DOHH2 (cell line): Measurements from ENCODE around the gene EID2B.

Source experiments
- H3F3A ChIP-seq: fragments of 200-600 bp; sonication (generic), shearing (Covaris generic); 2 replicates; pipeline ENCODE4 v1.6.0; 2016; ENCODE audit warnings: antibody characterized with exemption, mild to moderate bottlenecking; ENCODE audit not compliant: control insufficient read depth, insufficient read depth
- H3K27ac ChIP-seq: fragments of 200-600 bp; sonication (generic); 2 replicates; pipeline ENCODE4 v1.5.1; 2014; ENCODE audit warnings: low read depth, mild to moderate bottlenecking, low read length, moderate library complexity
- H3K27me3 ChIP-seq: fragments of 200-600 bp; sonication (generic); 2 replicates; pipeline ENCODE4 v1.6.1; 2014; ENCODE audit warnings: mild to moderate bottlenecking, low read length, mixed read lengths; ENCODE audit not compliant: control insufficient read depth
- H3K36me3 ChIP-seq: fragments of 200-600 bp; sonication (generic); 2 replicates; pipeline ENCODE4 v1.6.1; 2014; ENCODE audit warnings: mild to moderate bottlenecking, low read length, moderate library complexity, mixed read lengths; ENCODE audit not compliant: control insufficient read depth
- H3K4me1 ChIP-seq: fragments of 200-600 bp; sonication (generic); 2 replicates; pipeline ENCODE4 v1.6.1; 2014; ENCODE audit warnings: mild to moderate bottlenecking, low read length, mixed read lengths; ENCODE audit not compliant: control insufficient read depth
- H3K4me2 ChIP-seq: fragments of 200-600 bp; sonication (generic); 2 replicates; pipeline ENCODE4 v1.6.0; 2014; ENCODE audit warnings: mild to moderate bottlenecking, low read length, moderate library complexity
- H3K4me3 ChIP-seq: fragments of 200-600 bp; sonication (generic); 2 replicates; pipeline ENCODE4 v1.5.1; 2014; ENCODE audit warnings: mild to moderate bottlenecking, low read length, mixed read lengths
- H3K79me2 ChIP-seq: fragments of 200-600 bp; sonication (generic); 2 replicates; pipeline ENCODE4 v1.6.1; 2014; ENCODE audit warnings: mild to moderate bottlenecking, low read length, mixed read lengths; ENCODE audit not compliant: control insufficient read depth
- H3K9me2 ChIP-seq: fragments of 200-600 bp; sonication (generic); replicated peaks from 2 replicates; pipeline ENCODE4 v1.6.1; 2014; ENCODE audit warnings: mild to moderate bottlenecking, low read length, mixed read lengths; ENCODE audit not compliant: control insufficient read depth
- H3K9me3 ChIP-seq: fragments of 200-600 bp; sonication (generic); 2 replicates; pipeline ENCODE4 v1.6.1; 2014; ENCODE audit warnings: antibody characterized with exemption, low read length, mixed read lengths; ENCODE audit not compliant: control insufficient read depth, insufficient read depth
- H4K20me1 ChIP-seq: fragments of 200-600 bp; sonication (generic); 2 replicates; pipeline ENCODE4 v1.6.0; 2014; ENCODE audit warnings: low read depth, mild to moderate bottlenecking, antibody characterized with exemption, low read length, moderate library complexity; ENCODE audit not compliant: control insufficient read depth, insufficient read depth
- CTCF ChIP-seq: fragments of 200-600 bp; sonication (generic); IDR thresholded peaks from one replicate; pipeline ENCODE4 v1.5.1; 2014; ENCODE audit warnings: antibody characterized with exemption, mild to moderate bottlenecking, low read depth, low read length; ENCODE audit not compliant: poor library complexity, severe bottlenecking
- EZH2phosphoT487 ChIP-seq: fragments of 200-600 bp; sonication (generic); IDR thresholded peaks from 2 replicates; pipeline ENCODE4 v1.6.1; 2017; ENCODE audit warnings: borderline replicate concordance, mild to moderate bottlenecking, antibody characterized with exemption, low read length, moderate library complexity, mixed read lengths

EID2B gene

GRCh38 chr19:39555883-39556282 lies 23.2 kb upstream of the EID2B start:
- Histone ChIP-seq H3K4me2 (no peak overlapping the region), H3K4me3 (no peak overlapping the region), H3K36me3 (no peaks in the 10 kb centered on the region), H3F3A (no peaks in the 10 kb centered on the region), H3K27ac (no peak overlapping the region), H3K9me3 (no peaks in the 10 kb centered on the region), H4K20me1 (no peaks in the 10 kb centered on the region), H3K9me2 (no peaks in the 10 kb centered on the region), H3K27me3 (peaks cover 24% of the 10 kb centered on the region), H3K4me1 (peaks cover 15% of the 10 kb centered on the region), H3K79me2 (no peaks in the 10 kb centered on the region)
- TF ChIP-seq CTCF (no peak), EZH2phosphoT487 (no peak)

- H3K79me2 ChIP-seq: no peaks in the 10 kb centered on the region
- no peak overlapping the region for H3K27ac ChIP-seq
- H3K36me3 ChIP-seq: no peaks in the 10 kb centered on the region
- H3K4me2 ChIP-seq: no peak overlapping the region
- no peaks in the 10 kb centered on the region for H3K9me3 ChIP-seq
- TF ChIP-seq EZH2phosphoT487 (no peak), CTCF (no peak)
- peaks cover 24% of the 10 kb centered on the region for H3K27me3 ChIP-seq
- no peaks in the 10 kb centered on the region for H3F3A ChIP-seq
- no peaks in the 10 kb centered on the region for H4K20me1 ChIP-seq
- peaks cover 15% of the 10 kb centered on the region for H3K4me1 ChIP-seq
- no peak overlapping the region for H3K4me3 ChIP-seq
- no peaks in the 10 kb centered on the region for H3K9me2 ChIP-seq
Observed at GRCh38 chr19:39554701-39555311, 22.2 kb upstream of the EID2B start.

- H3K4me2 ChIP-seq: no peak overlapping the region
- H3K36me3 ChIP-seq: no peaks in the 10 kb centered on the region
- H3K27me3 ChIP-seq: peaks cover 19% of the 10 kb centered on the region
- no peaks in the 10 kb centered on the region for H3K79me2 ChIP-seq
- no peak for TF ChIP-seq EZH2phosphoT487
- TF ChIP-seq CTCF: no peak
- H3K9me3 ChIP-seq: no peaks in the 10 kb centered on the region
- no peaks in the 10 kb centered on the region for H3K9me2 ChIP-seq
- no peak overlapping the region for H3K27ac ChIP-seq
- H3K4me3 ChIP-seq: no peak overlapping the region
- no peaks in the 10 kb centered on the region for H3F3A ChIP-seq
- H3K4me1 ChIP-seq: peaks cover 15% of the 10 kb centered on the region
- no peaks in the 10 kb centered on the region for H4K20me1 ChIP-seq
Observed at GRCh38 chr19:39553082-39553652, 20.5 kb upstream of the EID2B start.
